Osteocyte (in vitro differentiated cells): ENCODE results near the gene ARL13A. TPM values are rescaled to one million over a fixed set of nuclear protein-coding genes. Genes with fewer than 3 reads are reported as not detected.

Experiments
- DNase-seq: peaks from one replicate; pipeline ENCODE4 v3.0.0; 2021; ENCODE audit warnings: mixed read lengths; ENCODE audit not compliant: unreplicated experiment; ENCODE audit errors: extremely low spot score
- H3K27ac Mint-ChIP-seq: one replicate; pipeline ENCODE4 v1.8.0; 2021; ENCODE audit warnings: mild to moderate bottlenecking, mixed read lengths; ENCODE audit not compliant: unreplicated experiment
- H3K27me3 Mint-ChIP-seq: one replicate; pipeline ENCODE4 v1.8.0; 2021; ENCODE audit warnings: mixed read lengths; ENCODE audit not compliant: unreplicated experiment
- H3K36me3 Mint-ChIP-seq: one replicate; pipeline ENCODE4 v1.8.0; 2021; ENCODE audit warnings: mixed read lengths; ENCODE audit not compliant: unreplicated experiment
- H3K4me1 Mint-ChIP-seq: one replicate; pipeline ENCODE4 v1.8.0; 2021; ENCODE audit warnings: mixed read lengths; ENCODE audit not compliant: unreplicated experiment
- H3K4me3 Mint-ChIP-seq: one replicate; pipeline ENCODE4 v1.8.0; 2021; ENCODE audit warnings: mild to moderate bottlenecking, moderate library complexity, mixed read lengths; ENCODE audit not compliant: unreplicated experiment
- H3K9me3 Mint-ChIP-seq: one replicate; pipeline ENCODE4 v1.8.0; 2021; ENCODE audit warnings: mixed read lengths; ENCODE audit not compliant: unreplicated experiment
- total RNA-seq: library from RNA; stranded (reverse); gene quantifications from 2 replicates; pipeline ENCODE4 v1.2.1, GENCODE V29; 2021
- TF ChIP-seq, protein P1 (sequence below): fragments of 200-600 bp; sonication (generic); IDR thresholded peaks from 2 replicates; pipeline ENCODE4 v1.5.0; 2021; ENCODE audit warnings: antibody characterized with exemption, mild to moderate bottlenecking, moderate library complexity

Gene ARL13A
- total RNA-seq, 1 donor from 2014 or later, result not detected

DNA sequence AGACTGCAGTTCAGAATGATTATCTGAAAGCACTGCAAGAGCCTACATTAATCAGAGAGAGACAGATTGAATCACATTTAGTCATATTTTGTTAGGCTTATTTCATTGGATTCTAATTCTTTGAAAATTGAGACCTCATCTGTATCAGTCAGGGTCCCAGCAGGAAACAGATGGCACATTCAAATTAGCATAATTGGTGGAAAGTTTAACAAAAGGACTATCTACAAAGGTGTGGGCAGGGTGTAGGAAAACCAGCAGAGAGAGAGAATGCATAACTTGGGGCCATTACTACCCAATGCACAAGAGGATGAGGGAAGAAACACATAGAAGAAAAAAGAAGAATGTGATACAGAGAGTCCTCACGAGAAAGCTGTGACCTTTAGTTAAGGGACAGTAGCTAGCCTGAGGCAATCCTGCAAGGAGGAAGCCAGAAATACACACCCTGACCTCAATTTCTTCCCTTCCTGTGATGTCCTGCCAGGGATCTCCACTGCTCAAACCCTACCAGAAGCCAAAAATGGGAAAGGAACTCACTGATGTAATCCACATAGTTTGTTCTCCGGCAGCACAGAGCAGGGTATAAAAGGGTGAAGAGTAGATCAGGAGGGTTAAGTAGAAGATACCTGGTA is 23.1 kb upstream of the ARL13A start:
- Mint-ChIP-seq H3K9me3 (peaks cover 8% of the 10 kb centered on the region), H3K36me3 (no peaks in the 10 kb centered on the region), H3K4me3 (no peak overlapping the region), H3K27me3 (peaks cover 2% of the 10 kb centered on the region), H3K27ac (no peak overlapping the region), H3K4me1 (peaks cover 2% of the 10 kb centered on the region)
- TF ChIP-seq, protein P1, sequence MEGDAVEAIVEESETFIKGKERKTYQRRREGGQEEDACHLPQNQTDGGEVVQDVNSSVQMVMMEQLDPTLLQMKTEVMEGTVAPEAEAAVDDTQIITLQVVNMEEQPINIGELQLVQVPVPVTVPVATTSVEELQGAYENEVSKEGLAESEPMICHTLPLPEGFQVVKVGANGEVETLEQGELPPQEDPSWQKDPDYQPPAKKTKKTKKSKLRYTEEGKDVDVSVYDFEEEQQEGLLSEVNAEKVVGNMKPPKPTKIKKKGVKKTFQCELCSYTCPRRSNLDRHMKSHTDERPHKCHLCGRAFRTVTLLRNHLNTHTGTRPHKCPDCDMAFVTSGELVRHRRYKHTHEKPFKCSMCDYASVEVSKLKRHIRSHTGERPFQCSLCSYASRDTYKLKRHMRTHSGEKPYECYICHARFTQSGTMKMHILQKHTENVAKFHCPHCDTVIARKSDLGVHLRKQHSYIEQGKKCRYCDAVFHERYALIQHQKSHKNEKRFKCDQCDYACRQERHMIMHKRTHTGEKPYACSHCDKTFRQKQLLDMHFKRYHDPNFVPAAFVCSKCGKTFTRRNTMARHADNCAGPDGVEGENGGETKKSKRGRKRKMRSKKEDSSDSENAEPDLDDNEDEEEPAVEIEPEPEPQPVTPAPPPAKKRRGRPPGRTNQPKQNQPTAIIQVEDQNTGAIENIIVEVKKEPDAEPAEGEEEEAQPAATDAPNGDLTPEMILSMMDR, result no peak
- DNase-seq, result no peak

DNA sequence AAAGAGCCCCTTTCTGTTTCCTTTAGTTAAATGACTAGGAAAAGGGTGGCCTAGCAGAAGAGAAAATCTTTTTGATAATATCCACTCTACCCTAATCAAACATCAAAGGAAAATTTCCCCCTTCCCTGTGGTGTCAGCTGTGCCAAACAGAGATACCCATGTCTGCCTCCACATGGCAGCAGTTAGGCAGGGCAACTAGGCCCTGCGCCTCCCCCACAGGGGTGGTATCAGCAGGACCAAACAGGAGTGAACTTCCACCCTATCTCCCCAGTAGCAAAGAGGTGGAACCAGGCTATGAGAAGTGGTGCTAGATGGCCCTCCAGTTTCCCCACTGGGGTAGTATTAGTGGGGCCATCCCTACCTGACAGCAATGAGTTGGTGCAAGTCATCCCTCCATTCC is 21.0 kb upstream of the ARL13A start:
- peaks cover 2% of the 10 kb centered on the region for H3K27me3 Mint-ChIP-seq
- peaks cover 11% of the 10 kb centered on the region for H3K9me3 Mint-ChIP-seq

DNA sequence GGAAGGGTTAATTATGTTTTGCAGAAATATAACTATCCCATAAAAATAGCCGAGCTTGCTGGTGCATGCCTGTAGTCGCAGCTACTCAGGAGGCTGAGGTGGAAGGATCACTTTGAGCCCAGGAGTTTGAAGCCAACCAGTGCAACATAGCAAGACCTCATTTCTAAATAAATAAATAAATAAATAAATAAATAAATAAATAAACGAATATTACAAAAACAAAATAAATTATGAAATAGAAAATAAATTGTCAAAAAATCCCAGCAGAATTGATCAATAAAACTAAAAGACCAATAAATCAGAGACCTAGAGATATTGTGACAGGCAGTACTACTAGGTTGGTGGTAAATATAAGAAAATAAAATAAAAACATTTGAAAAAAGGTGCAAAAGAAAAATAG is 6.7 kb upstream of the ARL13A start:
- peaks cover 28% of the 10 kb centered on the region for H3K9me3 Mint-ChIP-seq
- H3K36me3 Mint-ChIP-seq, result no peaks in the 10 kb centered on the region
- no peaks in the 10 kb centered on the region for H3K27me3 Mint-ChIP-seq
- TF ChIP-seq, protein P1, result no peak
- no peak overlapping the region for H3K27ac Mint-ChIP-seq
- no peak for DNase-seq
- H3K4me1 Mint-ChIP-seq, result no peaks in the 10 kb centered on the region
- no peak overlapping the region for H3K4me3 Mint-ChIP-seq

More for the DNA sequence above, 21.0 kb upstream of the ARL13A start:
- no peak overlapping the region for H3K27ac Mint-ChIP-seq
- H3K4me1 Mint-ChIP-seq, result peaks cover 2% of the 10 kb centered on the region
- H3K36me3 Mint-ChIP-seq, result no peaks in the 10 kb centered on the region
- TF ChIP-seq, protein P1, result no peak
- H3K4me3 Mint-ChIP-seq, result no peak overlapping the region
- no peak for DNase-seq

DNA sequence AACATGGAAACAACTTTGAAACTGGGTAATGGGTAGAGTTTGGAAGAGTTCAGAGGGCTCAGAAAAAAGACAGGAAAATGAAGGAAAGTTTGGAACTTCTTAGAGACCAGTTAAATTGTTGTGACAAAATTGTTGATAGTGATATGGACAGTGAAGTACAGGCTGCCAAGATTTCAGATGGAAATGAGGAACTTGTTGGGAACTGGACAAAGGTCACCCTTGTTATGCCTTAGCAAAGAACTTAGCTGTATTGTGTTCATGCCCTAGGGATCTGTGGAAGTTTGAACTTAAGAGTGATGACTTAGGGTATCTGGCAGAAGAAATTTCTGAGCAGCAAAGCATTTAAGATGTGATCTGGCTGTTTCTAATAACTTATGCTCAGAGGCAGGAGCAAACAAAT is 5.1 kb upstream of the ARL13A start:
- H3K27ac Mint-ChIP-seq, result no peak overlapping the region

DNA sequence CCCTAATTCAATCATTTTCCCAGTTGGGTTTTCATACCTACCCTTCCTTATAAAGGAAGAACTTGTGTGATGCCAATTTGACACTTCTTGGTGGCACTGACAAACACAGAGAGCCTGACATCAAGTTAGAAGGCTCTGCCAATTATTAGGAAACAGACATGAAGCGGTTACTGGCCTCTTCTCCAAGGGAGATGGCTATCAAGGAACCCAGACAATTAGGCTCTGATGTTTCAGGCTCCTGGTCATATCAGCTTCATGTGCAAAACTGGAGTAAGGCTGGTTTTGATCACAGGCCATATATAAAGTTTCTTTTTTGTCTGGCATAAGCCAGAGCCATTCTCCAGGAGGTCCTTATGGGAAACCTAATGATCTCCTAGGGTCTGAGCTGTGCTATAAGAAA is 428 bp downstream of the ARL13A start:
- Mint-ChIP-seq H3K4me3 (no peak overlapping the region), H3K27ac (no peak overlapping the region), H3K9me3 (peaks cover 17% of the 10 kb centered on the region), H3K4me1 (peaks cover 2% of the 10 kb centered on the region), H3K36me3 (no peaks in the 10 kb centered on the region), H3K27me3 (no peaks in the 10 kb centered on the region)
- TF ChIP-seq, protein P1, result no peak
- no peak for DNase-seq

More for the DNA sequence above, 5.1 kb upstream of the ARL13A start:
- DNase-seq, result no peak
- Mint-ChIP-seq H3K27me3 (no peaks in the 10 kb centered on the region), H3K4me1 (no peaks in the 10 kb centered on the region), H3K9me3 (peaks cover 29% of the 10 kb centered on the region), H3K4me3 (no peak overlapping the region), H3K36me3 (no peaks in the 10 kb centered on the region)
- TF ChIP-seq, protein P1, result no peak
